ENCODE measurements around the gene MAJIN.

- TF ChIP-seq EZH2phosphoT487 (IDR thresholded peaks at IDR 0.05; ENCODE audit: borderline replicate concordance, low read depth) (no peak), CTCF (IDR thresholded peaks at IDR 0.05) (no peak), EP300 (IDR thresholded peaks at IDR 0.05; ENCODE audit: borderline replicate concordance in 1 of 2, low read depth in 1 of 2, low read length in 1 of 2) (no peak), POLR2AphosphoS5 (IDR thresholded peaks at IDR 0.05; ENCODE audit: low read depth, low read length) (no peak), REST (IDR thresholded peaks at IDR 0.05; ENCODE audit: low read depth, low read length) (no peak), TAF1 (IDR thresholded peaks at IDR 0.05; ENCODE audit: borderline replicate concordance, low read depth, low read length) (no peak), JUND (IDR thresholded peaks at IDR 0.05) (no peak), MAX (IDR thresholded peaks at IDR 0.05; ENCODE audit: low read depth) (no peak), YY1 (IDR thresholded peaks at IDR 0.05; ENCODE audit: low read depth) (no peak), CHD2 (IDR thresholded peaks at IDR 0.05; ENCODE audit: low read length, partially characterized antibody) (no peak), RCOR1 (IDR thresholded peaks at IDR 0.05; ENCODE audit: low read length) (no peak), RFX5 (IDR thresholded peaks at IDR 0.05; ENCODE audit: low read length) (no peak), TCF12 (IDR thresholded peaks at IDR 0.05) (no peak)
These were observed 56.5 kb downstream of the MAJIN start for GRCh38 chr11:64915376-64915887.

Measured in SK-N-SH (cell line).